NCI-H1694 (cell line): ENCODE measurements around the gene CRAMP1.
"Not testable (repeated sequence)": the region's sequence is repeated elsewhere in the genome, so short reads cannot be mapped to it uniquely, and the experiment has no call there.

Source experiments
- DNase-seq: peaks from one replicate; lab custom pipeline; 2025; lab: John Stamatoyannopoulos, UW

Gene CRAMP1, protein sequence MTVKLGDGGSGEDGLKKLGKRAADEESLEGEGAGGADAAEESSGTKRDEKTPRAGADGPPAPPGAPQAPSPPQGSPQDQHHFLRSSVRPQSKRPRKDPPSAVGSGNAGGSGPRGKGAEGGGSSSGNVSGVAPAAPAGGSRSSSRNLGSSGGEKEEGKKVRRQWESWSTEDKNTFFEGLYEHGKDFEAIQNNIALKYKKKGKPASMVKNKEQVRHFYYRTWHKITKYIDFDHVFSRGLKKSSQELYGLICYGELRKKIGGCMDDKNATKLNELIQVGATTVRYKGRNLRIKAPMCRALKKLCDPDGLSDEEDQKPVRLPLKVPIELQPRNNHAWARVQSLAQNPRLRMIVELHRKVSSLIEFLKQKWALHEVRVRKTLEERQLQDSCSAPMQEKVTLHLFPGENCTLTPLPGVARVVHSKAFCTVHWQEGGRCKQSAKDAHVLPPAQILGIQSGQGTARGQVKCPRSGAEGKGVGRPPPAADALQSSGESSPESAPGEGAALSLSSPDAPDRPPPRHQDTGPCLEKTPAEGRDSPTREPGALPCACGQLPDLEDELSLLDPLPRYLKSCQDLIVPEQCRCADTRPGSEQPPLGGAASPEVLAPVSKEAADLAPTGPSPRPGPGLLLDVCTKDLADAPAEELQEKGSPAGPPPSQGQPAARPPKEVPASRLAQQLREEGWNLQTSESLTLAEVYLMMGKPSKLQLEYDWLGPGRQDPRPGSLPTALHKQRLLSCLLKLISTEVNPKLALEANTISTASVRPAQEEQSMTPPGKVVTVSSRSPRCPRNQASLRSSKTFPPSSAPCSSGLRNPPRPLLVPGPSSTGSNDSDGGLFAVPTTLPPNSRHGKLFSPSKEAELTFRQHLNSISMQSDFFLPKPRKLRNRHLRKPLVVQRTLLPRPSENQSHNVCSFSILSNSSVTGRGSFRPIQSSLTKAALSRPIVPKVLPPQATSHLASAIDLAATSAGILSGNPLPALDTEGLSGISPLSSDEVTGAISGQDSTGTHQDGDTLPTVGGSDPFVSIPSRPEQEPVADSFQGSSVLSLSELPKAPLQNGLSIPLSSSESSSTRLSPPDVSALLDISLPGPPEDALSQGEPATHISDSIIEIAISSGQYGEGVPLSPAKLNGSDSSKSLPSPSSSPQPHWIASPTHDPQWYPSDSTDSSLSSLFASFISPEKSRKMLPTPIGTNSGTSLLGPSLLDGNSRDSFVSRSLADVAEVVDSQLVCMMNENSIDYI (N-terminal part only)

DNA sequence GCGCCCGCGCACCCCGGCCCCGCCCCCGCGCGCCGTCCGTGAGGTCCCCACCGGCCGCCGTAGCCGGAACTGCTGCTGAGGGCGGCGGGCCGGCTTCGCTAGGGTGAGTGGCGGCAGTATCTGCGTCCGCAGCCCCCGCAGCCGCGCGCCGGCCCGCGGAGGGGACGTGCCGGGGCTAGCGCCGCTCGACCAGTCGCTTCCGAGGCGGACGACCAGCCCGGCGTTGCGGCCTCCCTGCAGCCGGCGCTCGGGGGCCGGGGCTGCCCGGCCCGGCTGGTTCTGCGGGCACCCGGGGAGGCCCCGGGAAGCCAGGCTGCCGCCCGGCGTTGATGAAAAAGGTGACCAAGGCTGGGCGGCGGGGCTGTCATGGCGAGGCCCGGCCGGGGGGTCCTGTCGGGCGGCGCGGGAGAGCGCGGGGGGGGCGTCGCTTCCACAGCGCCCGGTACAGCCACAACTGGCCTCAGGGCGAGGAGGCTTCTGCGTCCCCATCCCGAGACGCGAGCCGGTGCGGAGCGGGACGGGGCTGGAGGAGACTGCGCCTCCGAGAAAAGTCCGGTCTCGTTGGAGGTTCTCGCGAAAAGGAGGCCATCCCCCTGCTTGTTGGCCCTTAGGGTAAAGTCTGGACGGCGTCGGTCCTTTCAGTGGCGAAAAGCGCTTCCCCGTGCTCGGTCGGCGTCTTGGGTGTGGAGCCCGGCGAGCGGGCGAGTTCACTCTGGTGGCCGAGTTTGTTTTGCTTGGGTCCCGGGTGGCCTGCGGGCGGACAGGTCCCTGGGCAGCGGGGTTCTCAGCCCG lies at the start of gene CRAMP1:
TSS of gene CRAMP1 (plus strand) at position 41 of the 792 bp plus-strand sequence. CDS start 2,280 bp downstream, outside the sequence.
- no peak for DNase-seq

DNA sequence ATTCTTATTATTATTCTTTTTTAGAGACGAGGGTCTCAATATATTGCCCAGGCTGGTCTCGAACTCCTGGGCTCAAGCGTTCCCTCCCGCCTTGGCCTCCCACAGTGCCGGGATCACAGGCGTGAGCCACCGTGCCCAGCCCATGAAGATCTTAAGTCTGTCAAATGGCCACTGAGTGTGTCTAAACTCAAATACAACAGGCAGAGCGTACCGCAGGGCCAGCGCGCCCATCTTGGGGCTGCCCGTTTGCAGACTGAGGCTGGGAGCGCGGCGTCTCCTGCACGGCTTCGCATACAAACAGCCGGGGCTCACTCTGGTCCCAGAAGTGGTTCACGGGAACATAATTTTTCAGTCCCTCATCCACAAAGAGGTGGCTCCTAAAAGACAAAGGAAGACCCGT lies 48.4 kb upstream of the CRAMP1 start:
- DNase-seq = no peak

DNA sequence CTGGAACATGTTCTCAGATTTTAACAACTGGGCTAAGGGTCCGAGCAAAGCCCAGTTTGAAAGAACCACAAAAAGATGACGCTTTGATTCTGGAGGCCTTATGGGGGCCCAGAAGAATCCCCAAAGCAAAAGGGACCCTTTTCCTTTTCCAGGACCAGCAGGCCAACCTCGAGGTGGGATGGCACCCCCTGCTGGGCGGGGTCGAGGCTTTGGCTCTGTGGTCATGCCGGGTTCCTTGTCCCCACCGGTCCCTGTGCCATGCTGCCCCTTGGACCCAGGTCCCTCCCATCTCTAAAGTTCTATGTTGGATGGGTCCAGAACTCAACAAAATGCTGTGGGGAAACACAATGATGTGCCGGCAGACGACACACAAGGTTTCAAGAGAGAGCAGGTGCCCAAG lies 47.8 kb upstream of the CRAMP1 start:
- no peak for DNase-seq

DNA sequence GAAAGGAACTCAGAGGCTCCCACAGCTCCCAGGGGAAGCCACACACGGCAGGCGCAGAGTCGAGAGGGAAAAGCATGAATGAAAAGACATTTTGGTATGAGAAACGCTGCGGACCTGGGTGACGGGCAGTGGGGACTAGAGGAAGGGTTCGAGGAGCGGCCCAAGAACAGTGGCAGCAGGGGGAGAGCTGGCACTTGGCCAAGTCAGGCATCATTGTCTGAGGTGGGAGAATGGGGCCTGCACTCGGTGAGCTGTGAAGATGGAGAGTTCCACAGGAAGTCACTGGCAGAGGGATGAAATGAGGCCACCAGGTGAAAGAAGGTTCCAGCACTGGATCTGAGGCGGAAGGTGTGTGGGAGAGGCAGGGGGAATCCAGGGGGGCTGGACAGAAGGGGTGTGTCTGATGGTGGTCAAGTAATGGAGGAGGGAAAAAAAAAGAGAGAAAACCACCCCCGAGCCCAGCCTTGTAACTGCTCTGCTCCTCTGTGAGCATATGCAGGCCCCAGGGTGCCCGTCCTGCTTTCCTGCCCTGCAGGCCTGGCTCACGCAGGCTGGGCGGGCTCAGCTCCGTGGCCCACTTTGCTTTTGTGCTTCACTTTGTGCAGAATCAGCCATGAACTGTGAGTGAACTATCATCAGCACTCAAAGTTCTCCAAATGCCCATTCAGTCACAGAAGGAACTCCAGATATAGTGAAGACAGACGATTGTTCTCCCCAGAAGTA lies 46.9 kb upstream of the CRAMP1 start:
- DNase-seq = no peak

DNA sequence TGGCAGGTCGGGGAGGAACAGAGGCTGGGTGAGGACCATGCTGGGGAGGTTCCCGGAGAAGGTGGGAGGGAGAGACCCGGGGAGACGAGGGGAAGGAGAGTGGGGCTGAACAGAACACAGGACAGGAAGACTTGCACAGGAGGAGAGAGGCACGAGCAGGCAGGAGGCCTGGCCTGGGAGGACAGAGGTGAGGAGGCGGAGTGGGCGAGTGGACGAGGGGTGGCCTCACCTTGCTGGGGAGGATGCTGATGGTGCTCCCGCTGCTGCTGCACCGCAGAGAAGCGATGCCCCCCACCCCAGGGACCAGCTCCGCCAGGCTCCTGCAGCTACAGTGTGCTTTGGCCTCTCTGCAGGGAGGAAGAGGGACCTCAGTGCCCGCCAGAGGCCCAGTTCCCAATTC lies 44.2 kb upstream of the CRAMP1 start:
- DNase-seq = no peak

DNA sequence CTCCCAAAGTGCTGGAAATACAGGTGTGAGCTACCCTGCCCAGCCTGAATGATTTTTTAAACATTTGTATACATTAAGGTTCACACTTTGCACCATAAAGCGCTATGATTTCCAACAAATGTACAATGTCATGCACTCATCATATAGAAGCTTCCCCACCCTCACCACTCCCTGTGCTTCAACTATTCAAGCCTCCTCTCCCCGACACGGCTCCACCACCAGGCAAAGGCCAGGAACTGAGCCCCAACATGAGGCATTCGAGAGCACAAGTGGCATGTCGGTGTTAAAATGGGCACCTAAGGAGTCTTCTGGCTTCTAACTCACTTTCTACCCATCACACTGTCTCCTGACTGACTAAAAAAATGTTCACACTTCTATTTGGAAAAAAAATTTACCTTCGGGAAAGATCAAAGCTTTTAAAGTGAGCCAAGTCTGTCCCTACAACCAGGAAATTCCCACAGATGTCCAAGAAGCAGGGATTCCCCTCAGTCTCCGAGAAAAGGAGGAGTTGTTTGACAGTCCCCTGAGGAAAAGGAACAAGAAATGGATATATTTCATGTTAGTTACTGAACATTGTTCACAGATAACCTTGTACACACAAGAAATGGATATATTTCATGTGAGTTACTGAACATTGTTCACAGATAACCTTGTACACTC lies 41.0 kb upstream of the CRAMP1 start:
- DNase-seq = no peak

DNA sequence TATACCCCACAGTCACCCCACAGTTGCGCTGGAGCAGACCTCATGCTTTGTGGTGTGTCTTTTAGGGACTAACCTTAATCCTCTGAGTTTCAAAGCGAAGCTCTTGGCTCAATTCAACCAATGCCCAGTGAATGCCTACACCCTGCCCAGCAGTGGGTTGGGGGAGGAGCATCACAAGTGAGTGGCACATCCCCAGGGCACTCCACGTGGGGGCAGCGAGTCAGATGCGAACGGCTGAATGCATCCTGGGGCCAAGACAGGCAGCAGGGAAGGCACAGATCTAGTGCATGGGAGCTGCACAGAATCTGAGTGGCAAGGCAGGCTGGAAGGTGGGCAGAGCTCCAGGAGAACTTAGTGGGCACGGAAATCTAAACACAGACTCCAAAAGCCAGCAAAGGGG lies 39.5 kb upstream of the CRAMP1 start:
- no peak for DNase-seq

DNA sequence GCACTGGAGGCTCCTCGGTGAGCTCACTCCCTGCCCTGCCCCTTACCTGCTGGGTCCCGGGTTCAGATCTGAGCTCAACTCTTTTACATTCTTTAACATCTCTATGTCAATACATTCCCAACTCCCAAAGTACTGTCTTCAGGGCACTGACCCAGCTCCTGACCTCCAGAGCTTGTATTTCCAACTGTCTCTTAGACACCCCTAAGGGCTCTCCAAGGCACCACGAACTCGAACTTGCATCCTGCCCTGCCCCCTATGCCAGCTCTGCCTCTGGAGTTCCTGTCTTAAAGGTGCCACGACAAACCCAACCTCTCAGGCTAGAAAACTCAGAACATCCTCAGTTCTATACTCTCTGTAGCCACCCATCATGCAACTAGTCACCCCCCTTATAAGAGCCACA lies 38.9 kb upstream of the CRAMP1 start:
- DNase-seq = no peak

DNA sequence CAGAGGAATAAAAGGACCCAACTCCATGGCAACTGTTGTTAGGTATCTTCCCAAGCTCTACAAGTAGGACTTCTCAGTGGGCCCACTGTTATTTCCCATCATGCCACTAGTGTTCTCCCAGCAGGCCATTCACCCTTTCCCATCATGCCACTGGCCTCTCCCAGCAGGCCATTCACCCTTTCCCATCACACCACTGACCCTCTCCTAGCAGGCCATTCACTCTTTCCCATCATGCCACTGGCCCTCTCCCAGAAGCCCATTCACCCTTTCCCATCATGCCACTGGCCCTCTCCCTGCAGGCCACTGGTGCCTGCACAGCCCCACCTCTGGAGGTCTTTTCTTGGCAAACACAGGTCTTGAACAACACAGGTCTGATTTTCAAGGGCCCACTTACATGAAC lies 36.6 kb upstream of the CRAMP1 start:
- no peak for DNase-seq

DNA sequence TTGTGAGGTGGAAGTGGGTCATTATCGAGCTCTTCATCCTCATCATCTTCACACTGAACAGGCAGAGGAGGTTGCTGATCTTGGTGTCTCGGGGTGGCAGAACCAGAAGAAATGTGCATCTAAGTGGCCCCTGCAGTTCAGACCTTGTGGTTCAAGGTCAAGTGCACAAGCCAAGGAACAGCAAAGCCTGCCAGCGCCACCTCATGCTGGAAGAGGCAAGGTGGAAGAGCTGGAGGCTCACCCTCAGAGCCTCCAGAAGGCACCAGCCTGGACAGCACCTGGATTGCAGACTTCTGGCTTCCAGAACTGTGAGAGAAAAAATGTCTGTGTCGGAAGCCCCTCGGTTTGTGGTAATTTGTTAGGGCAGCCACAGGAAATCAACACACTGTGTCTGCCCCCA lies 32.9 kb upstream of the CRAMP1 start:
- no peak for DNase-seq

DNA sequence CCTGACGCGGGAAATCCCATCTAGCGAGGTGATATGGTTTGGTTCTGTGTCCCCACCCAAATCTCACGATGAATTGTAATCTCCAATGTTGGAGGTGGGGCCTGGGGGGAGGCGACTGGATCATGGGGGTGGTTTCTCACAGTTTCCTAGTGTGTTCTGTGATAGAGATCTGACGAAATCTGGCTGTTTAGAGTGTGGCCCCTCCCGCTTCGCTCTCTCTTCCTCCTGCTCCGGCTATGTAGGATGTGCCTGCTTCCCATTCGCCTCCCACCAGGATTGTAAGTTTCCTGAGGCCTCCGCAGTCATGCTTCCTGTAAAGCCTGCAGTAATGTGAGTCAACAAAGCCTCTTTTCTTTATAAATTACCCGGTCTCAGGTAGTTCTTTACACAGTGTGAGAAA lies 31.9 kb upstream of the CRAMP1 start:
- DNase-seq = no peak

DNA sequence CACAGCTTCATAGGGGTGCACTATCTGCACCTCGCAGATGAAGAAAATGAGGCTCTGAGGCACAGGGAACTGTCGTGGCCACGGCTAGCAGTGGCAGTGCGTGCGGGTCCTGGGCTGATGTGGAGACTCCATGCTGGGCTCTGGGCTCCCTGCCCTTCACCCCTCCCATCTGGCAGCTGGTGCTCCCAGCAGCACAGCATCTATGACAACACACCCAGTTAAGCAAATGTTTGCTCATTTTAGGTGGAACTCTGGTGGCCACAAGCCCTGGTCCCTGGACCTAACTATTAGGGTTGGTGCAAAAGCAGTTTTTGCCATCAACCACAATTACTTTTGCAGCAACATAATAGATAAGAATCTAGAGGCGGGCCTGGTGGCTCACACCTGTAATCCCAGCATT lies 31.2 kb upstream of the CRAMP1 start:
- DNase-seq = no peak

DNA sequence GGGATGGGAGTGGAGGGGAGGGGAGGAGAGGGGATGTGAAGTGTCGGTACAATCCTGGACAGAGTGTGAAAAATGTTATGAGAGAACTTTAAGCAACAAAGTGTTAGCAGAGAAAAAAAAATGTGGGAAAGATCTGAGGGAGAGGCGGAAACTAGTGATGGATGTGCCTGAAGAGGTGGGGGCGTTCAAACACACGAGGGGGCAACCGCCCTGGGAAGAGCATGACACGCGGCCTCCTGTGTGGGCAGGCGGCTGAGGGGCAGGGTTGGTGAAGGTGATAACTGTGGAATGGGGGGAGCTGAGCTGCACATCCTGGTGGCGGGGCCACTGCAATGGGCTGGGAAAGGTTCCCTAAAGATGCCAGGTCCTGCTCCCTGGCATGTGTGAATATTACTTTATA lies 30.4 kb upstream of the CRAMP1 start:
- no peak for DNase-seq

DNA sequence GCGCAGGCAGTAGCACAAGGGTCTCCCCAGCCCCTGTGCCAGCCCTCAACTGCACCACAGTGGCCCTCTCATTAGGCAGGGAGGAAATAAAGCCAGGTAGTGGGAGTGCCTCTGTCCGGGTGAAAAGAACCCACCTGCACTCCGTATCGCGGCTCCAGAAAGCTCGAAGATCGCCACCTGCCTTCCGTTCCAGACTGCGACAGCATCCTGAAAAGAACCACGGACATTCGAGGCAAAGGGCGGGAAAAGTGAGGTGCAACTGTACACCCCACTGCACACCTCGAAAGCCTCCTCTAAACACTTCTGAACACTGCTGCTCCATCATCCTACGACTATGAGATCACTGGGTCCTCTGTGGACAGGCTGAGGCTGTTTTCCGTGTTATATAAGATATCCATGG lies 29.0 kb upstream of the CRAMP1 start:
- DNase-seq = no peak

DNA sequence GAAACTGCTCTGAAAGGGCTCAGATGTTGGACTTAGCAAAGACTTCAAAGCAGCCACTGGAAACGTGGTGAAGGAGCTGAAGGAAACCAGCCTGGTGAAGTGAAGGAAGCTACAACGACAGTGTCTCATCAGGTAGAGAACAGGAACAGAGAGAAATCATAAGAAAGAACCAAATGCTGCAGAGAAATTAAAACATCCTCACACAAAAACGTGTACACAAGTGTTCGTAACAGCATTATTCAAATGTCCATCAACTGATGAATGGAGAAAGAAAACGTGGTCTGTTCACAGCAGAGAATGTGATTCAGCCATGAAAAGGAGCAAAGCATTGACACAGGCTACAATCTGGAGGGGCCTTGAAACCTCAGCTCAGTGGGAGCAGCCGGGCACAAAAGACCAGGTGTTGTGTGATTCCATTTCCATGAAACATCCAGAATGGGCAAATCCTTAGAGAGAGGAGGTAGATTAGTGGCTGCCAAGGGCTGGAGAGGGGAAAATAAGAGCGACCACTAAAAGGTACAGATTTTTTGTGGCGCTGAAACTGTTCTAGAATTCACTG lies 27.2 kb upstream of the CRAMP1 start:
- DNase-seq = no peak

DNA sequence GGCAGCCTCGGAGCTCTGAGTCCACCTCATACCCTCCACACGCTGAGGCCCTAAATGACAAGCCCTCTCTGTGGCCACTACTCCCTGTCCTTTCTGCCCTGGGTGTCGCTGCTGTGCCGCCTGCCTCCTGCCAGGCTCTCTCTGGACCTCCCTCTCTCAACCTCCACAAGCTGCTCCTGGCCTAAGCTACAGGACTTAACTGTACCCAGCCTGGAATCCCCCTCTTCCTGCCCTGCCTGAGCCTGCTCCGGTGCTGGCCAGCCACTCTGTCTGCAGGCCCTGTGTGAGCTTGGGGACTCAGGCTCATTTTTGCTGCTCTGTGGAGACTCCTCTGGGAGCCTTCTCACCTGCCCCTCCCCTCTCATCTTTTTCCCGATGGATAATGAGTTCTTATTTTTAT lies 21.8 kb upstream of the CRAMP1 start:
- no peak for DNase-seq

DNA sequence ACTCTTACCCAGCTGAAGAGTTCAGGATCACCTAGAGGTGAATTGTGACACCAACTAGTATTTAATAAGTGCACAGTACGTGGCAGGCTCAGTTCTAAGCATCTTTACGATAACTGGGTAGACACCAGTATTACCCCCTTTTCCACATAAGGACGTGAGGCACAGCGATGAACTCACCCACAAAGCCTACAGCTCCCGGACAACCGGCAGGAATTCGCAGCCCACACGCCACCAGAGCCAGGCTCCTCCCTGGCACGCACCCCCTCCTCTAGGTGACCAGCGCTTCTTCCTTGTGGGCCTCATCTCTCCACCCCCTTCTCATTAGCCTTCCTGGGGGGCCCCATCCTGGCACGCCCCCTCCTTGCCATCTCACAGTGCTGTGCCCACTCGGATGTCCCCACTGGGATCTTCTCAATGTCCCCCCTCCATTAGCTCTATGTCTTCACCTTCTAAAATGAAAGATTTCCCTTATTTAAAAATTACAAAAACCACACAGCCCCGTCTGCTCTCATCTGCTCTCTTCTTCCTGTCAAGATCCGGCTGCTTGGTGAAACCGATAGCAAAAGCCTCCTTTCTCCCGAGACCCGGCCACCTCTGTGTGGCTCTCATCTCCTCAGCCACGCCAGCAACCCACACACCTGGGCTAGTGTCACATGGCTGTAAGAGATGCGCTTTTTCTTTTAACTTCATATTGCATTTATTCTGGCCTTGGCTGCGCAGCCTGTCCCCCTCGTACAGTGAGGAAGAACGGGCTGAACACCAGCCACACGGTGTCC lies 21.0 kb upstream of the CRAMP1 start:
- no peak for DNase-seq

DNA sequence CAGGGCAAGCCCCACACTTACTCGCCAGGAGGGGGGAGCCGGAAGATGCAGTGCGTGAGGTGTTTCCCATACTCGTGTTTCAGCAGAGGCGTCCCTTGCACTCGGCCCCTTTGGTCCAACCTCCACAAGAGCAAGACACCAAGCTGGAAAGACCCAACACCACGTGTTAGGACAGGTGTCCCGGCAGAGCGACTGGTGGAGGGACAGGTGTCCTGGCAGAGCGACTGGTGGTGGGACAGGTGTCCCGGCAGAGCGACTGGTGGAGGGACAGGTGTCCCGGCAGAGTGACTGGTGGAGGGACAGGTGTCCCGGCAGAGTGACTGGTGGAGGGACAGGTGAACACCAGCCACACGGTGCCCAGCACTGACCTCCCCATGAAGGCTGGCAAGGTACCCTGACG lies 19.7 kb upstream of the CRAMP1 start:
- no peak for DNase-seq

DNA sequence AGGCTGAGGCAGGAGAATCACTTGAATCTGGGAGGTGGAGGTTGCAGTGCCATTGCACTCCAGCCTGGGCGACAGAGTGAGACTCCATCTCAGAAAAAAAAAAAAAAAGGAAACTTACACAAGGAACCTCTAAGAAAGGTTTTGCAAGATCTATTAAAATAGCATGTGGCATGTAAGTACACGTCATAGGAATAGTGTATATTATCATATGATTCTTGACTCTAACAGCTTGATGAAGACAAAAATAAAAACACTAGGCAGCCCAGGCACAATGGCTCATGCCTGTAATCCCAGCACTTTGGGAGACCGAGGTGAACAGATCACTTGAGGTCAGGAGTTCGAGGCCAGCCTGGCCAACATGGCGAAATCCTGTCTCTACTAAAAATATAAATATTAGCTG lies 16.6 kb upstream of the CRAMP1 start:
- DNase-seq = not testable (repeated sequence)
